Psoas muscle (tissue), 8 donors: ENCODE results near the gene SH2D7. TPM values are rescaled to one million over a fixed set of nuclear protein-coding genes. Genes with fewer than 3 reads are reported as not detected.

Experiments used
- ATAC-seq, 4 donors: fragments of 200-7000 bp; cut with Tn5 transposase; one replicate each; pipeline ENCODE4 v1.9.1; 2020; ENCODE audit warnings: moderate library complexity in 3 of 4, mild to moderate bottlenecking in 2 of 4
- DNase-seq, 2 donors: peaks; one replicate each; pipeline ENCODE4 v3.0.0-alpha.2; 2020
- H3K27ac ChIP-seq: fragments of 200-600 bp; one replicate; pipeline ENCODE4 v1.8.0; 2022
- H3K27me3 ChIP-seq, 3 donors: fragments of 200-600 bp in 1 of 3; one replicate each; pipeline versions ENCODE4 v1.6.1 to v1.8.0; 2013 to 2022; ENCODE audit warnings: low read length in 2 of 3, mild to moderate bottlenecking in 2 of 3, moderate library complexity in 1 of 3; ENCODE audit not compliant: insufficient read depth in 3 of 3
- H3K36me3 ChIP-seq, 2 donors: fragments of 200-600 bp in 1 of 2; one replicate each; pipeline versions ENCODE4 v1.6.1 to v1.8.0; 2013 to 2022; ENCODE audit warnings: low read depth in 1 of 2, mild to moderate bottlenecking in 1 of 2, moderate library complexity in 1 of 2; ENCODE audit not compliant: insufficient read depth in 1 of 2
- H3K4me1 ChIP-seq: fragments of 200-600 bp; one replicate; pipeline ENCODE4 v1.8.0; 2022
- H3K4me3 ChIP-seq: fragments of 200-600 bp; one replicate; pipeline ENCODE4 v1.8.0; 2022; ENCODE audit warnings: mild to moderate bottlenecking
- H3K9me3 ChIP-seq: fragments of 200-600 bp; one replicate; pipeline ENCODE4 v1.8.0; 2022
- CTCF ChIP-seq: fragments of 200-600 bp; IDR thresholded peaks from one replicate; pipeline ENCODE4 v1.8.0; 2022; ENCODE audit warnings: antibody characterized with exemption
- WGBS, 3 donors: extraction: QIAGEN DNeasy Blood & Tissue Kit; methylation state at CpG; one replicate each; pipeline versions ENCODE4 v1.1.6 to v1.1.7; 2013; 5-methylcytosine and 5-hydroxymethylcytosine counted together
- intact Hi-C, 2 donors: fragments of 100-400 bp; cut with DNase I; formaldehyde crosslinking; loops; one replicate each; pipeline versions ENCODE4 v1.11.0 to v1.14.2; 2022
- polyA plus RNA-seq, 3 donors: library from polyadenylated mRNA; stranded (reverse); fragments of 200-250 nt; gene quantifications; one replicate each; pipeline ENCODE4 v1.2.3, GENCODE V29; 2013
- total RNA-seq, 4 donors: library from RNA; stranded (reverse); fragmentation: NEBNext Ultra II Directional in 2 of 4; extraction: Animal tissue kit (Norgen Biotek cat#: 25700) in 2 of 4; gene quantifications; one replicate each; pipeline versions ENCODE4 v1.2.1 to v1.2.4, GENCODE V29; 2021 to 2023
- donor health status: healthy with polysubstance abuse.
- donor health status: DM: no; HTN: no; CAD: no; lungs with moderate emphysema.
- donor health status: Bipolar disorder and iron deficiency.
- donor health status: healthy.
- donor health status: DM: yes; HTN: yes; CAD: no.
- donor health status: DM: no; HTN: no; CAD: no.
- donor health status: DM: no; HTN: no; CAD: no.
- donor health status: DM: yes; HTN: yes; CAD: no.

Gene SH2D7
- total and polyA plus RNA-seq, 7 donors: not detected

GRCh38 chr15:78047761-78048627 is 44.4 kb upstream of the SH2D7 start:
- peaks cover 4 to 24% of the 10 kb centered on the region in 2 donors for H3K36me3 ChIP-seq
- intact Hi-C loops: no loop called here
- WGBS, 3 donors: 57 to 61% (median 57%) methylated on average over 8 of the region's 8 CpGs
- DNase-seq: no peak
- peak in 3 of 4 donors; percentile 22 to 52 (median 34) for ATAC-seq
- TF ChIP-seq CTCF: no peak
- no peaks in the 10 kb centered on the region for H3K9me3 ChIP-seq
- peaks cover 29% of the 10 kb centered on the region for H3K4me1 ChIP-seq
- H3K27me3 ChIP-seq: no peaks in the 10 kb centered on the region
- H3K4me3 ChIP-seq: no peak overlapping the region
- H3K27ac ChIP-seq: peak overlapping the region; percentile 46

GRCh38 chr15:78048628-78048920 is 43.8 kb upstream of the SH2D7 start:
- TF ChIP-seq CTCF: no peak
- H3K4me1 ChIP-seq: peaks cover 29% of the 10 kb centered on the region
- H3K9me3 ChIP-seq: no peaks in the 10 kb centered on the region
- DNase-seq (no peak), ATAC-seq (no peak)
- WGBS, 3 donors: 62 to 75% (median 65%) methylated on average over 5 of the region's 5 CpGs
- H3K27me3 ChIP-seq: no peaks in the 10 kb centered on the region
- H3K36me3 ChIP-seq: peaks cover 4 to 24% of the 10 kb centered on the region in 2 donors
- peak overlapping the region; percentile 46 for H3K27ac ChIP-seq
- H3K4me3 ChIP-seq: no peak overlapping the region
- intact Hi-C loops: no loop called here

DNA sequence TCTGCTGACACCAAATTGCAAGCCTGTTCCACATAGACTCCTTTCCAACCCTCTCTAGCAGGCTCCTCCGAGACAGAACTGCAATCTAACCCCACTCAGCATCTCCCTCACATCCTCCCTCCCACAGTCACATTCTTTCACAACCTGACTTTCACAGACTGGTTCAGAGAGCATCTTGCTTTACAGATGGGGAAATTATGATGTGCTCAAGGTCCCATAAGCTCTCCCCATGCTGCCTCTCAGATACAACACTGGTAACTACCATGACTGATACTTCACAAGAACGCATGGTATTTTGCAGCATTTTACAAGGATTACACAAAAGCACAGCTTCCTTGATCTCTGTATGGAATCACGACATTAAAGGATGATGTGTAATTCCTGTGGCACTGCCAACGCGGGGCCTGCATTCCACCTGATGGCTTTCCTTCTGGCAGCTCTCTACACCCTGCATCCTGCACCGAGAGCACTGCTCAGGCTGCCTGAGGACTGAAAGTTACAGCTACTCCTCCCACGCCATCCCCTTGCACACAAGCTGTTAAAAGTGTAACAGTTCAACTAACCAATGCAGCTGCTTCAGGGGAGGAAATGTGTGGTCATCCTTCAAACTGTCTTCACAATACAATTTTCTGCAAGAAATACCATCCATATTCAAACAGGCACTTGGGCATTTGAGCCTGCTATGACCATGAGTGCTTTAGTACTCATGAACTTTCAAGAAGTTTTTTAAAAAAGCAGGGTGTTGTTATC is 42.5 kb upstream of the SH2D7 start:
- Histone ChIP-seq H3K9me3 (no peaks in the 10 kb centered on the region), H3K27me3 (no peaks in the 10 kb centered on the region), H3K36me3 (peaks cover 2 to 16% of the 10 kb centered on the region in 2 donors), H3K27ac (no peak overlapping the region), H3K4me1 (peaks cover 29% of the 10 kb centered on the region), H3K4me3 (no peak overlapping the region)
- WGBS, 3 donors: 61 to 71% (median 69%) methylated on average over 7 of the region's 7 CpGs
- no peak for TF ChIP-seq CTCF
- intact Hi-C loops: loop anchor here in 1 of 2 donors (5.0 kb wide), 1 partner anchor 38 kb away; no protein-coding TSS in a partner anchor
- no peak for ATAC-seq
- DNase-seq: no peak

DNA sequence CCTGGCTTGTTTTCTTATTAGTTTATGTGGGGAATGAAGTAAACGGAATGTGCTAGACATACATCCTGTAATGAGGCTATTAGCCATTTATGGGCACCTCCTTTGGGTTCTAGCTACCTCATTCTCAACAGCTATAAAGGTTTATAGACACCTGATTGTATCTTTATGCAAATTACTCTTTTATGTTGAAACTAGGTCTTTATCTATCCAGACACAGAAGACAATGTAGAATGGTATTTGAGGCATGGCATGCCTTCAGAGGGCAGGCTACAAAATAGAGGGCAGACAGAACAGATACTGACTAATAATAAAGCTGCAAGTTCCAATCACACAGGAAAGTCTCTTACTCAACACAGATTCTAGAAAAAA is 41.9 kb upstream of the SH2D7 start:
- H3K36me3 ChIP-seq: peaks cover 2 to 11% of the 10 kb centered on the region in 2 donors
- intact Hi-C loops: loop anchor here in 1 of 2 donors (5.0 kb wide), 1 partner anchor 38 kb away; no protein-coding TSS in a partner anchor
- peaks cover 35% of the 10 kb centered on the region for H3K4me1 ChIP-seq
- ATAC-seq (no peak), DNase-seq (no peak)
- no peaks in the 10 kb centered on the region for H3K27me3 ChIP-seq
- H3K9me3 ChIP-seq: no peaks in the 10 kb centered on the region
- no peak for TF ChIP-seq CTCF
- no peak overlapping the region for H3K4me3 ChIP-seq
- H3K27ac ChIP-seq: no peak overlapping the region
- 62 to 76% (median 74%) methylated on average over 1 of the region's 1 CpG for WGBS, 3 donors
